HG03196 (cell line): ENCODE results near the gene DNAH1.

Experiments used
- ATAC-seq: cut with Tn5 transposase; IDR thresholded peaks from one replicate; pipeline ENCODE4 v1.9.1; 2021; ENCODE audit not compliant: unreplicated experiment

DNAH1 gene

GRCh38 chr3:52384019-52384761, 68.1 kb downstream of the DNAH1 start:
- ATAC-seq, result no peak

- no peak for ATAC-seq
Measured at GRCh38 chr3:52385157-52385556, 69.0 kb downstream of the DNAH1 start.

GRCh38 chr3:52387481-52387880, 71.4 kb downstream of the DNAH1 start:
- no peak for ATAC-seq

GRCh38 chr3:52388348-52388821, 72.3 kb downstream of the DNAH1 start:
- ATAC-seq, result no peak

- ATAC-seq, result no peak
Measured at GRCh38 chr3:52388933-52389332, 72.8 kb downstream of the DNAH1 start.

GRCh38 chr3:52391096-52391495, 75.0 kb downstream of the DNAH1 start:
- ATAC-seq, result no peak

- ATAC-seq, result no peak
Measured at GRCh38 chr3:52392216-52392930, 76.3 kb downstream of the DNAH1 start.

GRCh38 chr3:52393131-52393807, 77.2 kb downstream of the DNAH1 start:
- ATAC-seq, result no peak

GRCh38 chr3:52393959-52394670, 78.0 kb downstream of the DNAH1 start:
- ATAC-seq, result no peak

- no peak for ATAC-seq
Measured at GRCh38 chr3:52394751-52395502, 78.8 kb downstream of the DNAH1 start.

- ATAC-seq, result no peak
Measured at GRCh38 chr3:52395503-52395865, 79.4 kb downstream of the DNAH1 start.

GRCh38 chr3:52396011-52396906, 80.1 kb downstream of the DNAH1 start:
- no peak for ATAC-seq

GRCh38 chr3:52396907-52397591, 80.9 kb downstream of the DNAH1 start:
- ATAC-seq, result no peak

- ATAC-seq, result no peak
Measured at GRCh38 chr3:52397676-52398399, 81.7 kb downstream of the DNAH1 start.

- ATAC-seq, result no peak
Measured at GRCh38 chr3:52398670-52399081, 82.6 kb downstream of the DNAH1 start.

GRCh38 chr3:52399131-52399530, 83.0 kb downstream of the DNAH1 start:
- no peak for ATAC-seq

GRCh38 chr3:52399593-52399992, 83.5 kb downstream of the DNAH1 start:
- no peak for ATAC-seq

GRCh38 chr3:52400275-52400793, 84.2 kb downstream of the DNAH1 start:
- ATAC-seq, result no peak
